Trophoblast cell (in vitro differentiated cells and primary cell): ENCODE measurements around the gene MYOT.
"Not testable (repeated sequence)": the region's sequence is repeated elsewhere in the genome, so short reads cannot be mapped to it uniquely, and the experiment has no call there.

ENCODE experiments used
- DNase-seq, 2 donors: peaks; one replicate each; pipeline ENCODE4 v3.0.0-alpha.2; 2016
- H2AFZ ChIP-seq: 2 replicates; pipeline ENCODE4 v1.6.1; 2013; ENCODE audit warnings: low read length, moderate library complexity, mild to moderate bottlenecking; ENCODE audit not compliant: insufficient read depth, poor library complexity
- H2AK5ac ChIP-seq: 2 replicates; pipeline ENCODE4 v1.6.1; 2013; ENCODE audit warnings: mild to moderate bottlenecking, low read length
- H2BK120ac ChIP-seq: 2 replicates; pipeline ENCODE4 v1.6.1; 2013; ENCODE audit warnings: low read length, mild to moderate bottlenecking, moderate library complexity; ENCODE audit not compliant: insufficient read depth, poor library complexity
- H2BK12ac ChIP-seq: 2 replicates; pipeline ENCODE4 v1.6.1; 2013; ENCODE audit warnings: mild to moderate bottlenecking, low read length, moderate library complexity
- H2BK5ac ChIP-seq: 2 replicates; pipeline ENCODE4 v1.6.1; 2013; ENCODE audit warnings: low read length, low read depth, moderate library complexity, mild to moderate bottlenecking; ENCODE audit not compliant: poor library complexity
- H3K14ac ChIP-seq: 2 replicates; pipeline ENCODE4 v1.6.1; 2013; ENCODE audit warnings: mild to moderate bottlenecking, low read length
- H3K18ac ChIP-seq: 2 replicates; pipeline ENCODE4 v1.6.1; 2013; ENCODE audit warnings: mild to moderate bottlenecking, low read length
- H3K23ac ChIP-seq: 2 replicates; pipeline ENCODE4 v1.6.1; 2013; ENCODE audit warnings: low read length
- H3K27ac ChIP-seq: 2 replicates; pipeline ENCODE4 v1.5.1; 2013; ENCODE audit warnings: low read depth, mild to moderate bottlenecking, inconsistent platforms, low read length, moderate library complexity
- H3K27me3 ChIP-seq: 2 replicates; pipeline ENCODE4 v1.6.1; 2013; ENCODE audit warnings: inconsistent platforms, mild to moderate bottlenecking, low read length, moderate library complexity; ENCODE audit not compliant: insufficient read depth
- H3K36me3 ChIP-seq, 2 experiments: 1 replicate in 1 of 2; 2 replicates in 1 of 2; pipeline ENCODE4 v1.6.1; 2013; ENCODE audit warnings: low read length in 2 of 2, mild to moderate bottlenecking in 2 of 2, moderate library complexity in 1 of 2; ENCODE audit not compliant: insufficient read depth in 2 of 2, control insufficient read depth in 1 of 2
- H3K4ac ChIP-seq: 2 replicates; pipeline ENCODE4 v1.6.1; 2013; ENCODE audit warnings: low read depth, mild to moderate bottlenecking, low read length, moderate library complexity
- H3K4me1 ChIP-seq, 2 experiments: 1 replicate in 1 of 2; 2 replicates in 1 of 2; pipeline ENCODE4 v1.6.1; 2013; ENCODE audit warnings: low read length in 2 of 2, mild to moderate bottlenecking in 2 of 2, moderate library complexity in 1 of 2; ENCODE audit not compliant: insufficient read depth in 2 of 2, control insufficient read depth in 1 of 2
- H3K4me2 ChIP-seq: 2 replicates; pipeline ENCODE4 v1.6.1; 2013; ENCODE audit warnings: inconsistent platforms, mild to moderate bottlenecking, low read length, moderate library complexity
- H3K4me3 ChIP-seq: 2 replicates; pipeline ENCODE4 v1.5.1; 2013; ENCODE audit warnings: mild to moderate bottlenecking, low read depth, low read length, inconsistent platforms
- H3K79me1 ChIP-seq: one replicate; pipeline ENCODE4 v1.6.1; 2013; ENCODE audit warnings: low read length
- H3K79me2 ChIP-seq: 2 replicates; pipeline ENCODE4 v1.6.1; 2013; ENCODE audit warnings: low read length, mild to moderate bottlenecking; ENCODE audit not compliant: control insufficient read depth, insufficient read depth, poor library complexity
- H3K9ac ChIP-seq: 2 replicates; pipeline ENCODE4 v1.6.1; 2013; ENCODE audit warnings: mild to moderate bottlenecking, low read length
- H3K9me3 ChIP-seq: 2 replicates; pipeline ENCODE4 v1.6.1; 2013; ENCODE audit warnings: low read depth, mild to moderate bottlenecking, control low read depth, inconsistent platforms, low read length; ENCODE audit not compliant: insufficient read depth
- H4K12ac ChIP-seq: 2 replicates; pipeline ENCODE4 v1.6.1; 2013; ENCODE audit warnings: low read depth, mild to moderate bottlenecking, low read length, moderate library complexity
- H4K8ac ChIP-seq: 2 replicates; pipeline ENCODE4 v1.6.1; 2013; ENCODE audit warnings: low read depth, mild to moderate bottlenecking, low read length, moderate library complexity
- H4K91ac ChIP-seq: one replicate; pipeline ENCODE4 v1.6.1; 2013; ENCODE audit warnings: low read depth, mild to moderate bottlenecking, low read length, moderate library complexity
- WGBS: extraction: QIAGEN DNeasy Blood & Tissue Kit; methylation state at CpG from one replicate; pipeline ENCODE4 v1.1.7; 2013; ENCODE audit warnings: missing lambda C conversion rate; ENCODE audit not compliant: insufficient read length, insufficient coverage; ENCODE audit errors: extremely low coverage; 5-methylcytosine and 5-hydroxymethylcytosine counted together

The MYOT gene

GRCh38 chr5:137853165-137853564 is 14.5 kb upstream of the MYOT start:
- not testable (repeated sequence) for H2BK120ac ChIP-seq, H4K12ac ChIP-seq, H3K79me2 ChIP-seq, H3K9ac ChIP-seq, H2AK5ac ChIP-seq, H3K27me3 ChIP-seq, H3K18ac ChIP-seq, H2AFZ ChIP-seq, H2BK5ac ChIP-seq, DNase-seq, H4K91ac ChIP-seq, H3K23ac ChIP-seq, H3K79me1 ChIP-seq, H3K4me2 ChIP-seq, H3K4me1 ChIP-seq, H3K9me3 ChIP-seq, H3K36me3 ChIP-seq, H2BK12ac ChIP-seq, H3K4me3 ChIP-seq, H4K8ac ChIP-seq, H3K4ac ChIP-seq, H3K27ac ChIP-seq, H3K14ac ChIP-seq

- Histone ChIP-seq H3K4me1 (no peaks in the 10 kb centered on the region), H4K91ac (no peak overlapping the region), H3K79me1 (no peaks in the 10 kb centered on the region), H3K9ac (no peak overlapping the region), H3K27ac (no peak overlapping the region), H2BK120ac (no peak overlapping the region), H3K4me3 (no peak overlapping the region), H3K9me3 (no peaks in the 10 kb centered on the region), H3K4me2 (no peak overlapping the region), H4K12ac (no peak overlapping the region), H3K27me3 (no peaks in the 10 kb centered on the region), H3K18ac (no peak overlapping the region), H2AFZ (no peak overlapping the region), H2BK12ac (no peak overlapping the region), H2BK5ac (no peak overlapping the region), H4K8ac (no peak overlapping the region), H3K4ac (no peak overlapping the region), H3K14ac (no peak overlapping the region), H3K23ac (no peak overlapping the region), H2AK5ac (no peak overlapping the region), H3K36me3 (no peaks in the 10 kb centered on the region), H3K79me2 (no peaks in the 10 kb centered on the region)
- no CpG with 5 or more reads among the region's 3 CpGs for WGBS
- no peak for DNase-seq
These were observed 11.5 kb upstream of the MYOT start for GRCh38 chr5:137856201-137856600.

- H2BK12ac ChIP-seq, result no peak overlapping the region
- H3K27ac ChIP-seq, result no peak overlapping the region
- H2BK120ac ChIP-seq, result no peak overlapping the region
- H3K9me3 ChIP-seq, result no peaks in the 10 kb centered on the region
- no peaks in the 10 kb centered on the region for H3K79me2 ChIP-seq
- no peak overlapping the region for H3K4me3 ChIP-seq
- H3K4me1 ChIP-seq, result no peaks in the 10 kb centered on the region
- no peak overlapping the region for H4K8ac ChIP-seq
- no peaks in the 10 kb centered on the region for H3K27me3 ChIP-seq
- DNase-seq, result no peak
- H2BK5ac ChIP-seq, result no peak overlapping the region
- no peak overlapping the region for H2AFZ ChIP-seq
- no peak overlapping the region for H3K4ac ChIP-seq
- H3K9ac ChIP-seq, result no peak overlapping the region
- H4K91ac ChIP-seq, result no peak overlapping the region
- no peak overlapping the region for H4K12ac ChIP-seq
- WGBS, result 100% methylated on average over 1 of the region's 5 CpGs
- H3K36me3 ChIP-seq, result no peaks in the 10 kb centered on the region
- no peak overlapping the region for H3K4me2 ChIP-seq
- H3K18ac ChIP-seq, result no peak overlapping the region
- no peak overlapping the region for H3K23ac ChIP-seq
- H3K79me1 ChIP-seq, result no peaks in the 10 kb centered on the region
- no peak overlapping the region for H3K14ac ChIP-seq
- no peak overlapping the region for H2AK5ac ChIP-seq
These were observed 10.5 kb upstream of the MYOT start for GRCh38 chr5:137856916-137857862.

- H3K79me1 ChIP-seq, result no peaks in the 10 kb centered on the region
- H3K9me3 ChIP-seq, result no peaks in the 10 kb centered on the region
- no CpG with 5 or more reads among the region's 3 CpGs for WGBS
- H3K27ac ChIP-seq, result no peak overlapping the region
- H3K18ac ChIP-seq, result no peak overlapping the region
- DNase-seq, result no peak
- H3K36me3 ChIP-seq, result no peaks in the 10 kb centered on the region
- H3K14ac ChIP-seq, result no peak overlapping the region
- H4K91ac ChIP-seq, result no peak overlapping the region
- H3K4ac ChIP-seq, result no peak overlapping the region
- H2BK120ac ChIP-seq, result no peak overlapping the region
- no peak overlapping the region for H3K9ac ChIP-seq
- no peaks in the 10 kb centered on the region for H3K4me1 ChIP-seq
- H3K23ac ChIP-seq, result no peak overlapping the region
- no peaks in the 10 kb centered on the region for H3K27me3 ChIP-seq
- no peak overlapping the region for H2AFZ ChIP-seq
- no peak overlapping the region for H4K8ac ChIP-seq
- no peak overlapping the region for H2BK5ac ChIP-seq
- no peaks in the 10 kb centered on the region for H3K79me2 ChIP-seq
- no peak overlapping the region for H2AK5ac ChIP-seq
- H4K12ac ChIP-seq, result no peak overlapping the region
- H3K4me3 ChIP-seq, result no peak overlapping the region
- H2BK12ac ChIP-seq, result no peak overlapping the region
- no peak overlapping the region for H3K4me2 ChIP-seq
These were observed 9.3 kb upstream of the MYOT start for GRCh38 chr5:137858223-137858916.
